Ammon's horn (tissue), 1 donor: Measurements from ENCODE around the gene MORN5.

ENCODE experiments used
- DNase-seq: peaks from one replicate; pipeline ENCODE4 v3.0.0-alpha.2; 2016; ENCODE audit warnings: low spot score

Gene MORN5

GRCh38 chr9:122191584-122191983, 31.9 kb downstream of the MORN5 start:
- no peak for DNase-seq

GRCh38 chr9:122192261-122192875, 32.7 kb downstream of the MORN5 start:
- no peak for DNase-seq

DNA sequence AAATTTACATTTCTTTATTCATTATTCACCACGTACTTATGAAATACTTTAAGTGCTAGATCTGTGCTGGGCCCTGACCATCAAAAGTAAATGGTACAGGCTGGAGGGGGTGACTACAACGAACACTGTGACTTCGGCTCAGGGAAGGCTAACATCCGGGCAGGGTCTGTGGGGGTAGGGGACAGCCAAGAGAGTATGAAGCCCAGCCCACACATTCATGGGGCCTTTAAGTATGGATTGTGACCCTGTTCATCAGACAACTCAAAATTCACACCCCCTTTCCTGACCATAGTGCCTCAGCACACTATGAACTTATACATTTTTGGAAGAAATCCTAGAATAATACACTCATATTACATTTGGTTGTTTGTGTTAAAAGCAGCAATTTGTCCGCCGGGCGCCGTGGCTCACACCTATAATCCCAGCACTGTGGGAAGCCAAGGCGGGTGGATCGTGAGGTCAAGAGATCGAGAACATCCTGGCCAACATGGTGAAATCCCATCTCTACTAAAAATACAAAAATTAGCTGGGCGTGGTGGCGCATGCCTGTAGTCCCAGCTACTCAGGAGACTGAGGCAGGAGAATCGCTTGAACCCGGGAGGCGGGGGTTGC, 33.3 kb downstream of the MORN5 start:
- no peak for DNase-seq

DNA sequence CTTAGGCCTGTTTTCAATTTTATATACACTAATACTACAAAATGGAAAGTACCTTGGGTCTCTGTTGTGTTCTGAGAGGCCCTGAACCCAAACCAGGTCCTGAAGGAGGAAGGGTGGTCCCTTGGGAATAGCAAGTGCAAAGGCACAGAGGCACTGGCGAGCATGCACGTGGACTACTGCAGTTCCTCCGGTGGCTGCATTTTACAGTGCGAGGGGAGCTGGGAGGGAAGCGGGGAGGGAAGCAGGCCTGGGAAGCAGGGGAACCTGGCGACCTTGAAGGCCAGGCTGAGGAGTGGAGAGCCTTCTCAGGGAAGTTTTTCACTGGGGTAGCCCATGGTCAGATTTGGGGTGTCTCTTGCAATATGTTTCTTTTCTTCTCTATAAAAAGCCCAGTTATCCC, 33.9 kb downstream of the MORN5 start:
- no peak for DNase-seq

DNA sequence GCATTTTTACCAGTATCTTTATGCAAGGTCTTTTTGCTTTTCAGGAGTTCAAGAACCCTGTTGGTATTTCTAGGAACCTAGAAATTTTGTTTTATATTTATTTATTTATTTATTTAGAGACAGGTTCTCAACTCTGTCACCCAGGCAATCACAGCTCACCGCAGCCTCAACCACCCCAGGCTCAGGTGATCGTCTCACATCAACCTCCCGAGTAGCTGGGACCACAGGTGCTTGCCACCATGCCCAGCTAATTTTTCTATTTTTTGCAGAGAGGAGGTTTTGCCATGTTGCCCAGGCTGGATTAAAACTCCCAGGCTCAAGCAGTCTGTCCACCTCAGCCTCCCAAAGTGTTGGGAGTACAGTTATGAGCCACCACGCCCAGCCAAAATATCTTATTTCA, 36.2 kb downstream of the MORN5 start:
- DNase-seq, result no peak

DNA sequence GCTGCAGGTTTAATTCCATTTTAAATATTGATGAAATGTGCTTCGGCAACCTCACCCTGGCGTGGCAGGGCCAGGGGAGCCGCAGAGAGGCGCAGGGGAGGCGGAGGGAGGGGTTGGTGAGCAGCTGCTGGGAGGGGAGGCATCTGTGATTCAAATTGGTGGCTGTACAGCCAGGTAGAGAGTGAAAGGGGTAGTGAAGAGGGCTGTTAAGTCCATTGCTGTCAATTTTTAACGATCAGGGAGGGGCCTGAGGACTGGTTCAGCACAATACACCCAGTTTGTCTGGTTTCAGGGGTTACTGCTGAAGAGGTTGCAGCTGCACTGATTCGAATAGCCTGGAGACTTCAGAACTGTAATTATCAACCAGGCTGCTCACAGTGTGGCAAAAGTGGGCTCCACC, 37.7 kb downstream of the MORN5 start:
- no peak for DNase-seq

DNA sequence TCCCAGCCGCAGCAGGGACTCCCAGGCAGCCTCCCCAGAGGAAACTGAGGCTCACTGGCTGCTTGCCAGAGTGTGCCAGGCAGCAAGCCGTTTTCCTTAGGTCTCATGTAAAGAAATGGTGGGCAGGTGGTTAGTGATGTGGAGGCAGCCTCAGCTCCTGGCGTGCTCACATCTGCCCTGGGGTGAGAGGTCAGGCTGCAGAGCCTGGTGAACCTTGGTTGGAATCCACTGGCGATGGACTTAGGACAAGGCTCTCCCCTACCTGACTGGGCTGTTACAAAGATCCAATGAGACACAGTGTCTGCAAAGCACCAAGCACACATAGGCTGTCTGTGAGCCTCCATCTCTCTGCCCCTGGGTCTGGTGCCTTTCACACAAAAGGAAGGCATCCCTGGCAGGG, 38.2 kb downstream of the MORN5 start:
- no peak for DNase-seq

GRCh38 chr9:122200960-122201595, 41.4 kb downstream of the MORN5 start:
- DNase-seq, result no peak

DNA sequence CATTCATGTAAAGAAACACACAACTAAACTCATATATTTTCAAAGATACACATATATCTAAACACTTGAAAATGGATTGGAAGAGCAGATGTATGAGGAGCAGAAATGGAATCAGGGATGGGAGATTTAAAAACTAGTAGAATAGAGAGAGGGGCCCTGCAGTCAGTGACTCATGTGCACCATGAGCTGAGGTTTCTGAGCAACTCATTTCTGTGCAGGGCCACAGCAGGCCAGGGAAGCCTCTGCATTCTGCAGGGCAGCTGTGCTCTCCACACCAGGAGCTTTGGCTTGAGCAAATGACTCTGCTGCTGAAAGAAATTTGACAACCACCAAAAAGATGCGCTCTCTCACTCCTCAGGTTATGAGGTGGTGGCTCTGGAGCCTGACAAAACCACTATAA, 41.9 kb downstream of the MORN5 start:
- DNase-seq, result no peak

DNA sequence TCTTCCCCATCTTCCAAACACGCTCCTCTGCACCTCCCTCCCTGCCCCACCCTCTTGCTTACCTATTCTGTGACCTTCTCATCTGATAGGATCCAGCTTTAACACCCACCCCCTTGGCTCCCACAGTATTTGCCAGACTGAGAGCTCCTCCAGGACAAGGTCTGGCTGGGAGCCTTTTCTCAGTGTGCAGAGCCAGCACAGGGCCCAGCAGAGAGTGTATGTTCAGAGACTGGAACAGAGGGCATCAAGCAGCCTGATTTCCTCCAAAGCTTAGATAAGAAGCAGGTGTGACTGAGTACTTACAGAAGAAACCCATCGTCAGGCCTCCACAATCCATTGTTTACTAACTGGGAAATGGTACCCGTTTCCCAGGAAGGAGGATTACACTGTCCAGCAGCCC, 42.4 kb downstream of the MORN5 start:
- DNase-seq, result no peak

GRCh38 chr9:122204055-122204454, 44.3 kb downstream of the MORN5 start:
- no peak for DNase-seq

DNA sequence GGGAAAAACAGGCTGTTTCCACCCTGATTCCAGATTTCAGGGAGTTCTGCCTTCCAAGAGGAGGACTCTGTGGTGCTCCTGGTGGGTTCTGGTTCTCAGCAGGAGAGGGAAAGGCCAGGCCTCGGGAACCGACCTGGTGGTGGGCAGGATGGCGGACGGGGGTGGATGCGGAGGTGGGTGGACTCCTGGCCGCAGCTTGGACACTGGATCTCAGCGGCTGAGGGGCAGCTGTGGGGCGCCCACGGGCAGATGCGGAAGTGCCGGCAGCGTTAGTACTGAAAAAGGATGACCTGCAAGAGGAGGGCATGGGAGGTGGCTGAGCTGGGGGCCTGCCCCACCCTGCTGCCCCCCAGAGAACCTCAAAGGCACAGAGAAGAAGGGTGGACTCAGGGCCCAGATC, 44.8 kb downstream of the MORN5 start:
- DNase-seq, result no peak

GRCh38 chr9:122205176-122205575, 45.5 kb downstream of the MORN5 start:
- DNase-seq, result no peak

- no peak for DNase-seq
Measured at GRCh38 chr9:122206118-122207046, 46.7 kb downstream of the MORN5 start.

DNA sequence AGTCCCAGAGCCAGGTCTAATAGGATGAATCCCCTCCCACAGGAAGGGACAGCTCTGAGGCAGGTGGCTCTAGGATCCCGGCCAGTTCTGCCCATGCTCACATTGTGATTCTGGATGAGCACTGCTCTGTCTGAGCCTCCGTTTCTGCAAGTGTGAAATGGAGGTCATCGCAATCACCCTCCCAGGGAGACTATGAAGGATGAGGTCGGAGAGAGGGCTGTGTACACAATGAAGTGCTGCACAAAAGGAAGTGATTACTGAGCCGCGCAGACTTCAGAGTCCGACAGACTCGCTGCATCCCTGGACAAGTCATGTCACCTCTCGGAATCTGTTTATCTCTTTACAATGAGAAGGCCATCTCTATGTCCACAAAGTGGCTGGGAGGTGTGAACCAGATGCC, 47.4 kb downstream of the MORN5 start:
- no peak for DNase-seq

DNA sequence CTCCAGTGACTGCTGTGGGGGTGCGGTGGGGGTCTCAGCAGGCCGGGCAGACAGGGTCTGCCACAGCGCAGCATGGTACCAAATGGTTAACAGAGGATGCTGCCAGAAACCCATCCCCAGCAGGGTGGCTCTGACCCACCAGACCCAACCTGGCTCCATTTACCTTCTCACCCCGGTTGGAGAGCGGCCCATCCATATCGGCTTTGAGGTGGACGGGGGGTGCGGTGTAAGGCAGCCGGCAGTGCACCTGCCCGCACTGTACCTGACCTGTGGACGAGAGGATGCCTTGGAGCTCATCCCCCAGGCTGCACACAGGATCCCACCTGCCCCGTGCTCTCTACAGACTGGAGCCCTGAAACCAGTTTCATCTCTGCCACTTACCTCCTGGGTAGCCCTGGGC, 49.7 kb downstream of the MORN5 start:
- no peak for DNase-seq

DNA sequence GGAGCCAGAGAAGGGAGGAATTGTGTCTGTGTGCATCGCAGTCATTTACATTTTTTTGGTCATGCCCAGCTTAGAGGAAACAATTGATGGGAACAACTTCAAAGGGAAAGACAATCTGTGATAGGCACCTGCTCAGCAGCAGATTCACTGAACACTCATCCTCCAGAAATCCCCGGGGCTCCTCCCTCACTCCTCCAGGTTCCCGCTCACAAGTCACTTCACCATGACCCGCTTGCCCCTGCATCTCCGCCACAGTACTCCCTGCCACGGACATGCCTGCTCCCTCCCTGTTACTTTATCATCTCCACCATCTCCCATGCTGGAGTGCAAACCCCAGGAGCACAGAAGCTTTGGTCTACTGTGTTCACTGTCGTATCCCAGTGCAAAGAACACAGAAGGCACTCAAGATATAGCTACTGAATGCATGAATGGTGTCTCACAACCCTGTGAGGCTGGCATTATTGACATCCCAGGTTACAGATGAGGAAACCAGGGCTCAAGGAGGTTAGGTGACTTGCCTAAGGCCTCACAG, 52.8 kb downstream of the MORN5 start:
- no peak for DNase-seq

DNA sequence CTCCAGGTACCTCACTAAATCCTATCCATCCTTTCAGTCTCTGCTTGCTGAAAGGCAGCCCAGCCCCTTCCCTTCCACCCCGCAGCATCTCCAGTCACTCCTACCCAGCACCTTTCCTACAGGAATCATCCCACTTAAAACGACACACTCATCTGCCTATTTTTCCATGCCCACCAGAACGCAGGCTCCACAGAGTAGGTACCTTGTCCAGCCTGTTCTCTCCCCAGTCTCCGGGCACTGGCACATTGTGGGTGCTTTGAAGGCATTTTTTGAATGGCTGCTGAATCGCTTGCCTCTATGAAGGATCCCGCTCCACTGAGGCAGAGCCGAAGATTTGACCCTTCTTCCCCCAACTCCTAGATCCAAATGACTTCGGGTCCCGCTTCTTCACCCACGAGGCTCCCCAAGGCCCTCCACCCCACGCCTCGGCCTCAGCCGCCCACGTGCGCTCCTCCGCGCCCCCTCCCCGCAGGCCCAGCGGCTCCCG, 53.4 kb downstream of the MORN5 start:
- DNase-seq, result no peak

GRCh38 chr9:122213589-122214413, 54.1 kb downstream of the MORN5 start:
- no peak for DNase-seq

DNA sequence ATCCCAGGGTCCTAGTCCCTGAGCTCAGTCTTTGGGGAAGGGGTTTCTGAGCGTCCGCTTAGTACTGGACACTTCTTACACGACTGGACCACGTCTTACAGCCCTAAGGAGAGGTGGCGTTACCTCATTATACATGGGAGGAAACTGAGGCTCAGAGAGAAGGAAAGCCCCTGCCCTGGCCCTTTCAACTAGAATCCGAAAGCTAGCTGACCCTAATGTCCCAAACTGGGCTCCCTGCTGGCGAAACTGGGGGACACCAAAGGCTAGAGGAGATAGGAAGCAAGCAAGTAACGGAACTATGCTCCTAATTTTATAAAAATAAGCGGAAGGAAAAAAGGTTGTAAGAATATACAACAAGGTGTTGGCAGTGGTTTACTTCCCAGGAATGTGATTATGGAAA, 54.8 kb downstream of the MORN5 start:
- DNase-seq, result no peak

DNA sequence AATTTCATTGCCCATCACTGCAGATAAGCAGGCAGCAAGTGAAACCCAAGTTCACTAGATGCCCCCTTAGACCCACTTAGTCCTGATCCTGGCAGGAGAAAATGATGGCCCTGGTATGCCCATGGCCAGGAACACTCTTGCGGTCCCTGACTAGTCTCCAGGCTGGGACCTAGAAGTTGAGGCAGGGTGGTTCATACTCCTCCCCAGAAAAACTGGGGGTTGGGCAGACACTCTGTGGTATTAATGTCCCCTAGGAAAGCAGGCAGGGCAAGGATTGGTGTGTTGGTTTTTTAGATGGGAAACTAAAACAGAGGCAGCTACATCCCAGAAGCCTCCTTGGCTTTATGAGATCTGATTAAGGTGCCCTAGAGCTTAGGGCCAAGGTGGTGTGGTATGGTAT, 56.0 kb downstream of the MORN5 start:
- no peak for DNase-seq
